GM12878 (cell line): ENCODE measurements around the gene EXOC3L1. TPM values are rescaled to one million over a fixed set of nuclear protein-coding genes. Genes with fewer than 3 reads are reported as not detected.

ENCODE experiments used
- ATAC-seq: fragments of 200-7000 bp; cut with Tn5 transposase; 3 replicates; pipeline ENCODE4 v1.9.1; 2020; ENCODE audit warnings: mild to moderate bottlenecking, moderate library complexity
- BruUV-seq: library from RNA; stranded (reverse); fragments of 400-500 nt; replicated peaks from 2 replicates; lab custom pipeline; 2021; lab: Mats Ljungman, UMichigan
- CTCF ChIA-PET: fragments of 300-600 bp; sonication (Branson Sonifier 250); formaldehyde crosslinking; extraction: SDS; loops from one replicate; lab custom pipeline; 2021; ENCODE audit warnings: inconsistent platforms; lab: Yijun Ruan, JAX
- POLR2A ChIA-PET: fragments of 350-600 bp; formaldehyde crosslinking; extraction: SDS; loops from one replicate; lab custom pipeline; 2021; ENCODE audit warnings: inconsistent platforms; lab: Charles Lee
- RAD21 ChIA-PET: fragments of 300-600 bp; sonication (Branson Sonifier 250); formaldehyde crosslinking; loops from one replicate; lab custom pipeline; 2023; ENCODE audit warnings: antibody characterized with exemption; ENCODE audit not compliant: unreplicated experiment; lab: Charles Lee
- SMC1A ChIA-PET: fragments of 300-600 bp; sonication (Branson Sonifier 250); formaldehyde crosslinking; loops from one replicate; lab custom pipeline; 2023; ENCODE audit not compliant: unreplicated experiment, uncharacterized antibody; lab: Charles Lee
- DNase-seq: peaks from one replicate; pipeline ENCODE4 v3.0.0-alpha.2; 2011; ENCODE audit warnings: low read depth, low spot score
- FAIRE-seq: peaks from 3 replicates; lab custom pipeline; 2011; peaks lifted over from hg19 to GRCh38; lab: Jason Lieb, UNC
- H2AFZ ChIP-seq: 2 replicates; pipeline ENCODE4 v1.6.0; 2011; ENCODE audit warnings: low read depth, low read length, control low read depth; ENCODE audit not compliant: control insufficient read depth
- H3K27ac ChIP-seq: 2 replicates; pipeline ENCODE4 v1.5.1; 2011; ENCODE audit warnings: control low read depth; ENCODE audit not compliant: control insufficient read depth, insufficient read depth
- H3K27me3 ChIP-seq, 2 experiments: replicated peaks in 1 of 2; 2 replicates each; pipeline versions ENCODE4 v1.6.0 to v1.6.1; 2011; ENCODE audit warnings: low read length in 1 of 2; ENCODE audit not compliant: control insufficient read depth in 2 of 2, insufficient read depth in 2 of 2
- H3K36me3 ChIP-seq, 2 experiments: 2 replicates each; pipeline ENCODE4 v1.5.1; 2011; ENCODE audit warnings: low read length in 1 of 2; ENCODE audit not compliant: control insufficient read depth in 2 of 2, insufficient read depth in 2 of 2
- H3K4me1 ChIP-seq: 2 replicates; pipeline ENCODE4 v1.6.1; 2011; ENCODE audit warnings: mild to moderate bottlenecking, low read length, moderate library complexity, mixed read lengths; ENCODE audit not compliant: control insufficient read depth, insufficient read depth
- H3K4me2 ChIP-seq: 2 replicates; pipeline ENCODE4 v1.6.0; 2011; ENCODE audit warnings: control low read depth; ENCODE audit not compliant: control insufficient read depth, insufficient read depth
- H3K4me3 ChIP-seq: fragments of 200-600 bp; sonication (generic); 2 replicates; pipeline ENCODE4 v1.5.1; 2016
- H3K79me2 ChIP-seq: 2 replicates; pipeline ENCODE4 v1.6.0; 2011; ENCODE audit warnings: low read length; ENCODE audit not compliant: control insufficient read depth, insufficient read depth
- H3K9ac ChIP-seq: 2 replicates; pipeline ENCODE4 v1.8.0; 2011; ENCODE audit warnings: low read length, control low read depth, mixed read lengths; ENCODE audit not compliant: control insufficient read depth, insufficient read depth
- H3K9me3 ChIP-seq: replicated peaks from 3 replicates; pipeline ENCODE4 v1.5.1; 2011; ENCODE audit warnings: mild to moderate bottlenecking, low read length; ENCODE audit not compliant: control insufficient read depth, insufficient read depth
- H4K20me1 ChIP-seq: 2 replicates; pipeline ENCODE4 v1.6.0; 2011; ENCODE audit not compliant: control insufficient read depth, insufficient read depth
- IKZF1 ChIP-seq: fragments of 450-650 bp; conservative IDR thresholded peaks from 2 replicates; pipeline ENCODE4 v1.6.1; 2017; ENCODE audit warnings: antibody characterized with exemption, mild to moderate bottlenecking
- MXI1 ChIP-seq: fragments of 150-350 bp; IDR thresholded peaks from 2 replicates; pipeline ENCODE4 v1.6.1; 2011; ENCODE audit warnings: low read depth, mild to moderate bottlenecking, inconsistent platforms, low read length, improper control_type of control experiment
- MYB ChIP-seq: fragments of 150-350 bp; IDR thresholded peaks from 2 replicates; pipeline ENCODE4 v1.6.1; 2014; ENCODE audit warnings: mild to moderate bottlenecking, low read depth, low read length, borderline replicate concordance
- PAX5 ChIP-seq: IDR thresholded peaks from 2 replicates; pipeline ENCODE4 v1.6.1; 2011; ENCODE audit warnings: low read depth, low read length, borderline replicate concordance
- PML ChIP-seq: IDR thresholded peaks from 2 replicates; pipeline ENCODE4 v1.6.1; 2012; ENCODE audit warnings: low read length, inconsistent platforms
- POLR2A ChIP-seq: IDR thresholded peaks from 2 replicates; pipeline ENCODE4 v1.6.1; 2011; ENCODE audit warnings: low read depth, mild to moderate bottlenecking, low read length
- RBBP5 ChIP-seq: fragments of 200-600 bp; sonication (generic); conservative IDR thresholded peaks from 2 replicates; pipeline ENCODE4 v1.6.1; 2016
- SIN3A ChIP-seq: IDR thresholded peaks from 2 replicates; pipeline ENCODE4 v1.6.1; 2012; ENCODE audit warnings: low read depth, low read length, improper control_type of control experiment
- WGBS: methylation state at CpG from one replicate; pipeline ENCODE4 v1.1.6; 2016; ENCODE audit warnings: low lambda C conversion rate; ENCODE audit not compliant: insufficient replicate concordance, insufficient coverage; ENCODE audit errors: missing lambda C conversion rate; 5-methylcytosine and 5-hydroxymethylcytosine counted together
- in situ Hi-C: fragments of 300-500 bp; cut with MboI; formaldehyde crosslinking; loops from 9 replicates; pipeline ENCODE4 v1.14.3; 2018; ENCODE audit warnings: mixed read lengths
- intact Hi-C: fragments of 100-400 bp; cut with micrococcal nuclease; formaldehyde crosslinking; loops from one replicate; pipeline ENCODE4 v1.14.2; 2022; ENCODE audit not compliant: unreplicated experiment
- polyA plus RNA-seq, 11 experiments: library from polyadenylated mRNA; depleted of rRNA in 4 of 11; unstranded in 6 of 11; stranded (reverse) in 5 of 11; fragments of >200 nt; fragmentation: Nextera tagmentation in 4 of 11; fragmentation: Illumina TruSeq in 1 of 11; extraction: Ambion mirVana in 4 of 11; extraction: Trizol in 1 of 11; gene quantifications; 1 replicate in 1 of 11; 2 replicates in 10 of 11; pipeline versions ENCODE4 v1.2.1 to v1.2.3, GENCODE V29; 2011 to 2016; ENCODE audit warnings: inconsistent platforms in 2 of 11, missing spikeins in 2 of 11, low read depth in 1 of 11
- total RNA-seq, 4 experiments: library from RNA; depleted of rRNA in 3 of 4; stranded (reverse); fragments of >200 nt in 3 of 4; fragmentation: Illumina TruSeq in 1 of 4; extraction: Trizol in 1 of 4; gene quantifications; 2 replicates each; pipeline versions ENCODE4 v1.2.1 to v1.2.3, GENCODE V29; 2013 to 2021

Gene EXOC3L1
- total and polyA plus RNA-seq, 10 of the 15 experiments (the other 5 are each of a cell fraction or from before 2014, with no cell fraction given) = 0.07 to 0.42 TPM; not detected in 8

- ChIA-PET RAD21 (no interaction called here), CTCF (no interaction called here), POLR2A (no interaction called here), SMC1A (no interaction called here)
- DNase-seq (no peak), FAIRE-seq (no peak), ATAC-seq (no peak)
- Histone ChIP-seq H3K27me3 (no peaks in the 10 kb centered on the region), H3K4me2 (no peak overlapping the region), H3K27ac (no peak overlapping the region), H3K9me3 (no peaks in the 10 kb centered on the region), H3K4me1 (no peaks in the 10 kb centered on the region), H3K79me2 (no peaks in the 10 kb centered on the region), H3K4me3 (no peak overlapping the region), H4K20me1 (peaks cover 7% of the 10 kb centered on the region; the same call in 1 of the 2 replicates), H3K36me3 (peaks cover 21 to 52% of the 10 kb centered on the region in 2 experiments), H3K9ac (no peak overlapping the region), H2AFZ (no peak overlapping the region)
- intact Hi-C loops = no loop called here
- TF ChIP-seq PAX5 (no peak), IKZF1 (no peak), POLR2A (no peak), PML (no peak), MXI1 (no peak), MYB (no peak), RBBP5 (no peak), SIN3A (no peak)
- no TSS peak for BruUV-seq
- WGBS = 96% methylated on average over 15 of the region's 22 CpGs
- in situ Hi-C loops = no loop called here
These were observed 9.9 kb upstream of the EXOC3L1 start for GRCh38 chr16:67199808-67200198.
